ENCODE measurements around the gene PHLDA2.
A peak's percentile ranks its signal among the peaks of the same experiment; 100 is the strongest.
"Not testable (repeated sequence)": the region's sequence is repeated elsewhere in the genome, so short reads cannot be mapped to it uniquely, and the experiment has no call there.

The PHLDA2 gene

GRCh38 chr11:2945031-2945756 lies 16.0 kb upstream of the PHLDA2 start:
- H3K36me3 ChIP-seq (ENCODE audit: control insufficient read depth, insufficient read depth, low read length), result peaks cover 63% of the 10 kb centered on the region
- peak overlapping the region; percentile 63; the same call in 1 of the 2 replicates for H3K27ac ChIP-seq (ENCODE audit: low read depth, low read length)
- H3K4me3 ChIP-seq (ENCODE audit: low read depth, low read length), result peak overlapping the region; percentile 33; the same call in 1 of the 2 replicates
- no peaks in the 10 kb centered on the region for H3K27me3 ChIP-seq (ENCODE audit: control insufficient read depth, insufficient read depth, low read length)
- H3K9ac ChIP-seq (ENCODE audit: low read length), result no peak overlapping the region
- H3K4me1 ChIP-seq (ENCODE audit: control insufficient read depth, insufficient read depth, low read length), result peaks cover 29% of the 10 kb centered on the region
- peaks cover 4% of the 10 kb centered on the region for H3K9me3 ChIP-seq (ENCODE audit: control insufficient read depth, insufficient read depth, low read depth, low read length)

- Histone ChIP-seq H3K9ac (ENCODE audit: low read length) (no peak overlapping the region), H3K27ac (ENCODE audit: low read depth, low read length) (no peak overlapping the region), H3K9me3 (ENCODE audit: control insufficient read depth, insufficient read depth, low read depth, low read length) (peaks cover 11% of the 10 kb centered on the region), H3K36me3 (ENCODE audit: control insufficient read depth, insufficient read depth, low read length) (peaks cover 56% of the 10 kb centered on the region), H3K4me3 (ENCODE audit: low read depth, low read length) (no peak overlapping the region), H3K27me3 (ENCODE audit: control insufficient read depth, insufficient read depth, low read length) (no peaks in the 10 kb centered on the region), H3K4me1 (ENCODE audit: control insufficient read depth, insufficient read depth, low read length) (peaks cover 29% of the 10 kb centered on the region)
These were observed 15.3 kb upstream of the PHLDA2 start for GRCh38 chr11:2944530-2944929.

- Histone ChIP-seq H3K27me3 (ENCODE audit: control insufficient read depth, insufficient read depth, low read length) (no peaks in the 10 kb centered on the region), H3K36me3 (ENCODE audit: control insufficient read depth, insufficient read depth, low read length) (peaks cover 48% of the 10 kb centered on the region), H3K4me3 (ENCODE audit: low read depth, low read length) (no peak overlapping the region), H3K9ac (ENCODE audit: low read length) (no peak overlapping the region), H3K27ac (ENCODE audit: low read depth, low read length) (no peak overlapping the region), H3K9me3 (ENCODE audit: control insufficient read depth, insufficient read depth, low read depth, low read length) (peaks cover 19% of the 10 kb centered on the region), H3K4me1 (ENCODE audit: control insufficient read depth, insufficient read depth, low read length) (peaks cover 29% of the 10 kb centered on the region)
These were observed 14.5 kb upstream of the PHLDA2 start for GRCh38 chr11:2943711-2944118.

GRCh38 chr11:2942872-2943710 lies 13.9 kb upstream of the PHLDA2 start:
- no peak overlapping the region for H3K9ac ChIP-seq (ENCODE audit: low read length)
- H3K27me3 ChIP-seq (ENCODE audit: control insufficient read depth, insufficient read depth, low read length), result no peaks in the 10 kb centered on the region
- H3K27ac ChIP-seq (ENCODE audit: low read depth, low read length), result no peak overlapping the region
- H3K36me3 ChIP-seq (ENCODE audit: control insufficient read depth, insufficient read depth, low read length), result peaks cover 42% of the 10 kb centered on the region
- H3K4me3 ChIP-seq (ENCODE audit: low read depth, low read length), result no peak overlapping the region
- H3K9me3 ChIP-seq (ENCODE audit: control insufficient read depth, insufficient read depth, low read depth, low read length), result peaks cover 23% of the 10 kb centered on the region
- H3K4me1 ChIP-seq (ENCODE audit: control insufficient read depth, insufficient read depth, low read length), result peaks cover 29% of the 10 kb centered on the region

GRCh38 chr11:2942447-2942846 lies 13.2 kb upstream of the PHLDA2 start:
- H3K27ac ChIP-seq (ENCODE audit: low read depth, low read length), result no peak overlapping the region
- H3K36me3 ChIP-seq (ENCODE audit: control insufficient read depth, insufficient read depth, low read length), result peaks cover 36% of the 10 kb centered on the region
- H3K9ac ChIP-seq (ENCODE audit: low read length), result no peak overlapping the region
- no peak overlapping the region for H3K4me3 ChIP-seq (ENCODE audit: low read depth, low read length)
- no peaks in the 10 kb centered on the region for H3K27me3 ChIP-seq (ENCODE audit: control insufficient read depth, insufficient read depth, low read length)
- H3K4me1 ChIP-seq (ENCODE audit: control insufficient read depth, insufficient read depth, low read length), result peaks cover 28% of the 10 kb centered on the region
- peaks cover 28% of the 10 kb centered on the region for H3K9me3 ChIP-seq (ENCODE audit: control insufficient read depth, insufficient read depth, low read depth, low read length)

- no peak overlapping the region for H3K4me3 ChIP-seq (ENCODE audit: low read depth, low read length)
- H3K27me3 ChIP-seq (ENCODE audit: control insufficient read depth, insufficient read depth, low read length), result no peaks in the 10 kb centered on the region
- H3K36me3 ChIP-seq (ENCODE audit: control insufficient read depth, insufficient read depth, low read length), result peaks cover 25% of the 10 kb centered on the region
- H3K4me1 ChIP-seq (ENCODE audit: control insufficient read depth, insufficient read depth, low read length), result peaks cover 16% of the 10 kb centered on the region
- no peak overlapping the region for H3K27ac ChIP-seq (ENCODE audit: low read depth, low read length)
- H3K9ac ChIP-seq (ENCODE audit: low read length), result no peak overlapping the region
- H3K9me3 ChIP-seq (ENCODE audit: control insufficient read depth, insufficient read depth, low read depth, low read length), result peaks cover 38% of the 10 kb centered on the region
These were observed 12.0 kb upstream of the PHLDA2 start for GRCh38 chr11:2940921-2941821.

GRCh38 chr11:2940147-2940920 lies 11.1 kb upstream of the PHLDA2 start:
- H3K9ac ChIP-seq (ENCODE audit: low read length), result no peak overlapping the region
- peaks cover 25% of the 10 kb centered on the region for H3K36me3 ChIP-seq (ENCODE audit: control insufficient read depth, insufficient read depth, low read length)
- H3K27ac ChIP-seq (ENCODE audit: low read depth, low read length), result no peak overlapping the region

GRCh38 chr11:2938458-2939418 lies 9.5 kb upstream of the PHLDA2 start:
- H3K4me1 ChIP-seq (ENCODE audit: control insufficient read depth, insufficient read depth, low read length); H3K4me3 ChIP-seq (ENCODE audit: low read depth, low read length); H3K27me3 ChIP-seq (ENCODE audit: control insufficient read depth, insufficient read depth, low read length); H3K36me3 ChIP-seq (ENCODE audit: control insufficient read depth, insufficient read depth, low read length); H3K9ac ChIP-seq (ENCODE audit: low read length); H3K27ac ChIP-seq (ENCODE audit: low read depth, low read length): not testable (repeated sequence)
- H3K9me3 ChIP-seq (ENCODE audit: control insufficient read depth, insufficient read depth, low read depth, low read length), result peaks cover 38% of the 10 kb centered on the region

More at GRCh38 chr11:2940147-2940920, 11.1 kb upstream of the PHLDA2 start:
- Histone ChIP-seq H3K4me1 (ENCODE audit: control insufficient read depth, insufficient read depth, low read length) (peaks cover 8% of the 10 kb centered on the region), H3K27me3 (ENCODE audit: control insufficient read depth, insufficient read depth, low read length) (no peaks in the 10 kb centered on the region), H3K9me3 (ENCODE audit: control insufficient read depth, insufficient read depth, low read depth, low read length) (peaks cover 38% of the 10 kb centered on the region), H3K4me3 (ENCODE audit: low read depth, low read length) (no peak overlapping the region)

GRCh38 chr11:2937641-2938457 lies 8.6 kb upstream of the PHLDA2 start:
- not testable (repeated sequence) for H3K9ac ChIP-seq (ENCODE audit: low read length); H3K36me3 ChIP-seq (ENCODE audit: control insufficient read depth, insufficient read depth, low read length); H3K27me3 ChIP-seq (ENCODE audit: control insufficient read depth, insufficient read depth, low read length); H3K27ac ChIP-seq (ENCODE audit: low read depth, low read length); H3K4me3 ChIP-seq (ENCODE audit: low read depth, low read length); H3K4me1 ChIP-seq (ENCODE audit: control insufficient read depth, insufficient read depth, low read length)
- H3K9me3 ChIP-seq (ENCODE audit: control insufficient read depth, insufficient read depth, low read depth, low read length), result peaks cover 38% of the 10 kb centered on the region
